ENCODE data around the gene JMJD8. TPM values are rescaled to one million over a fixed set of nuclear protein-coding genes. Genes with fewer than 3 reads are reported as not detected.

Gene JMJD8
- polyA plus RNA-seq, 1 experiment: 91.8 TPM

DNA sequence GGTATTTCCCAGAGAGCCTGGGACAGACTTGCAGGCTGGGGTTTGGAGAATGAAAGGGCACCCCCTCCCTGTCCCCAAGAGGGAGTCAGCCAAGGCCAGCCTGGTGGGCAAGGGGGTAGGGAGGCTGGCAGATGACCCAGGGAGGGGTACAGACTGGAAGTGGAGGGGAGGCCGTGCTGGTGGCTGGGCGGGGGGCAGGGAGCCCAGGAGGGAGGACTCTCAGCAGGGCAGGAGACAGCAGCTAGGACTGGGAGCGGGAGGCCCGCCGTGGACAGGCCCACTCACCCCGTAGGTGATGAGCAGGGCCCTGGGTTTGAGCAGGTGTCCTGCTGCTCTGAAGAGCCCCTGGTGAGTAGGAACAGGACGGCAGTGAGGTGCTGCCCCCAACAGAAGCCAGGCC lies 49.1 kb downstream of the JMJD8 start:
- DNase-seq (ENCODE audit: low read depth): no peak
- CTCF ChIA-PET: no interaction called here
- H3K4me3 ChIP-seq (ENCODE audit: low read depth, low read length): peak overlapping the region; percentile 50
- POLR2A ChIA-PET: no interaction called here
- H3K27me3 ChIP-seq (ENCODE audit: control insufficient read depth, insufficient read depth, low read length): no peaks in the 10 kb centered on the region
- peaks cover 12% of the 10 kb centered on the region for H3K36me3 ChIP-seq (ENCODE audit: control insufficient read depth, insufficient read depth, low read length)
- TF ChIP-seq CTCF (IDR thresholded peaks at IDR 0.05; ENCODE audit: insufficient read depth, low read depth, low read length): no peak

- Histone ChIP-seq H3K36me3 (ENCODE audit: control insufficient read depth, insufficient read depth, low read length) (peaks cover 12% of the 10 kb centered on the region), H3K27me3 (ENCODE audit: control insufficient read depth, insufficient read depth, low read length) (no peaks in the 10 kb centered on the region), H3K4me3 (ENCODE audit: low read depth, low read length) (no peak overlapping the region)
- ChIA-PET CTCF (interaction anchor here (1.2 kb wide), 1 partner anchor 14 kb away, joined by 4 read pairs; no protein-coding TSS in a partner anchor), POLR2A (interaction anchor here (0.5 kb wide), 1 partner anchor 45 kb away, joined by 14 read pairs; no protein-coding TSS in a partner anchor)
- DNase-seq (ENCODE audit: low read depth): no peak
- no peak for TF ChIP-seq CTCF (IDR thresholded peaks at IDR 0.05; ENCODE audit: insufficient read depth, low read depth, low read length)
Measured at GRCh38 chr16:634051-634670, 50.0 kb downstream of the JMJD8 start.

- no peak overlapping the region for H3K4me3 ChIP-seq (ENCODE audit: low read depth, low read length)
- TF ChIP-seq CTCF (IDR thresholded peaks at IDR 0.05; ENCODE audit: insufficient read depth, low read depth, low read length): no peak
- POLR2A ChIA-PET: interaction anchor here (0.5 kb wide), 1 partner anchor 46 kb away, joined by 14 read pairs; no protein-coding TSS in a partner anchor
- CTCF ChIA-PET: interaction anchor here (1.2 kb wide), 1 partner anchor 14 kb away, joined by 4 read pairs; no protein-coding TSS in a partner anchor
- H3K27me3 ChIP-seq (ENCODE audit: control insufficient read depth, insufficient read depth, low read length): no peaks in the 10 kb centered on the region
- H3K36me3 ChIP-seq (ENCODE audit: control insufficient read depth, insufficient read depth, low read length): peaks cover 12% of the 10 kb centered on the region
- no peak for DNase-seq (ENCODE audit: low read depth)
Measured at GRCh38 chr16:633336-634050, 50.6 kb downstream of the JMJD8 start.

- ChIA-PET POLR2A (no interaction called here), CTCF (interaction anchor here (1.2 kb wide), 1 partner anchor 15 kb away, joined by 4 read pairs; no protein-coding TSS in a partner anchor)
- DNase-seq (ENCODE audit: low read depth): no peak
- Histone ChIP-seq H3K27me3 (ENCODE audit: control insufficient read depth, insufficient read depth, low read length) (no peaks in the 10 kb centered on the region), H3K36me3 (ENCODE audit: control insufficient read depth, insufficient read depth, low read length) (peaks cover 14% of the 10 kb centered on the region), H3K4me3 (ENCODE audit: low read depth, low read length) (no peak overlapping the region)
- no peak for TF ChIP-seq CTCF (IDR thresholded peaks at IDR 0.05; ENCODE audit: insufficient read depth, low read depth, low read length)
Measured at GRCh38 chr16:632486-633335, 51.4 kb downstream of the JMJD8 start.

All from BJ (cell line).